Activated CD8-positive, alpha-beta memory T cell treated with anti-CD3 and anti-CD28 coated beads for 48 hours (primary cell): ENCODE results near the gene FBXW4.
"Not testable (repeated sequence)": the region's sequence is repeated elsewhere in the genome, so short reads cannot be mapped to it uniquely, and the experiment has no call there.

Experiments
- DNase-seq, 3 experiments: peaks; one replicate each; pipeline ENCODE4 v3.0.0-alpha.2; 2020; ENCODE audit warnings: low read depth in 2 of 3, low spot score in 2 of 3

FBXW4 gene

GRCh38 chr10:101617824-101618568 is 77.0 kb downstream of the FBXW4 start:
- no peak for DNase-seq

- no peak for DNase-seq
These were observed 77.7 kb downstream of the FBXW4 start for GRCh38 chr10:101617102-101617823.

GRCh38 chr10:101616415-101617101 is 78.4 kb downstream of the FBXW4 start:
- DNase-seq: no peak

- DNase-seq: no peak
These were observed 79.3 kb downstream of the FBXW4 start for GRCh38 chr10:101615525-101616116.

- no peak for DNase-seq
These were observed 80.1 kb downstream of the FBXW4 start for GRCh38 chr10:101614663-101615524.

- no peak for DNase-seq
These were observed 81.3 kb downstream of the FBXW4 start for GRCh38 chr10:101613646-101614045.

GRCh38 chr10:101612872-101613271 is 82.1 kb downstream of the FBXW4 start:
- DNase-seq: no peak

GRCh38 chr10:101612086-101612485 is 82.9 kb downstream of the FBXW4 start:
- DNase-seq: no peak

- DNase-seq: no peak
These were observed 83.7 kb downstream of the FBXW4 start for GRCh38 chr10:101611096-101611905.

GRCh38 chr10:101609481-101609880 is 85.5 kb downstream of the FBXW4 start:
- no peak for DNase-seq

GRCh38 chr10:101607124-101607523 is 87.8 kb downstream of the FBXW4 start:
- DNase-seq: no peak

GRCh38 chr10:101602761-101603398 is 92.1 kb downstream of the FBXW4 start:
- DNase-seq: peak in 2 of 3 experiments; percentile 19 to 61

GRCh38 chr10:101601541-101601940 is 93.4 kb downstream of the FBXW4 start:
- no peak for DNase-seq

GRCh38 chr10:101597091-101597900 is 97.7 kb downstream of the FBXW4 start:
- DNase-seq: no peak

GRCh38 chr10:101595591-101596433 is 99.2 kb downstream of the FBXW4 start:
- DNase-seq: no peak

- DNase-seq: not testable (repeated sequence)
These were observed 101.6 kb downstream of the FBXW4 start for GRCh38 chr10:101593331-101593730.

GRCh38 chr10:101588879-101589278 is 106.1 kb downstream of the FBXW4 start:
- no peak for DNase-seq
